Activated T-cell treated with anti-CD3 and anti-CD28 coated beads for 24 hours (primary cell): Measurements from ENCODE around the gene DIP2C.
"Not testable (repeated sequence)": the region's sequence is repeated elsewhere in the genome, so short reads cannot be mapped to it uniquely, and the experiment has no call there.

Experiments
- DNase-seq: peaks from one replicate; pipeline ENCODE4 v3.0.0-alpha.2; 2020; ENCODE audit warnings: low read depth

The DIP2C gene

DNA sequence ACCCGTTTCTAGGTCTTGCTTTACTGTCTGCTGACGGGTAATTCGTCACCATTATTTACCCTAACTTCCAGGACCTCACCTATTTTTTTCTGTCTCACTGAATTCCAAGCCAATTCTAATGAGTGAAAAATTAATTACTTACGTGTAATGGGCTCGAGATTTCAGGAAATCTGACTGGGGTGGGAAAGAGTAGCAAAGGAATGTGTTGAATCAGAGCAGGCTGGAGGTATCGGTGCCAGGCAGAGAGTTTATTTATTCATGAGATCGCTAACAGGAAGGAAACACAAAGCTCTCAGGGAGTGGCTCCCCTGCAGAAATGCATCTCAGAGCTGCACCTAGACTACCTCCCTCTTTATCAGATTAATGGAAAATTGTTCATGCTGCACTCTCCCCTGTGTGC lies 4.0 kb upstream of the DIP2C start:
- no peak for DNase-seq

DNA sequence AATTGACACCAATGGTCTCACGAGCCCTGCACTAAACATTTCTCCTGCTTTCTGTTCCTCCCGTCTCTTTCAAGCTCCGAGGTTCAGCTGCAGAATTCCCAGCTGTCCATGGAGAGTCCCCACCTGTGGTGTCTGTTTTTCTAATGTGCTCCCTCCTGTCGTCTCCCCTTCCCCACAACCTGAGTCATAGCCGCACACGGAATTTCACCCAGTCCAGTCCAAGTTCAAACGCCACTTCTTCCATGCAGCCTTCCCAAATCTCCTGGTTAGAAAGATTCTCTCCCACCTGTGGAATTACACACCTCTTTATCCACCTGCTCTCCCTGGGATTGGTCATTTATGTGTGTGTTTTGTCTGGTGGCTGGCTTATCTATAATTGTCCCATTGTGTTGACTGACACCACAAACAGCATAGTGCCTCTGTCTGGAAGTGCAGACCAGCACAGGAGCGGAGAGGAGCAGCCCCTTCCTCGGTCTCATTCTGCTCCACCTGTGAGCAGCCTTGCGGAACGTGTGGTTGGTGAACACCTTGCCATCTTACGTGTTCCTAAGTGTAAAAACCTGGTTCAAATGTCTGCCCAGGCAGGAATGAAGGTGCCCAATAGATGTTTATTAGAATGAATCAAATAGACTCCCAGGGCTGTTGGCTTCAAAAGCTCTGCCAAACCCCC lies 3.3 kb upstream of the DIP2C start:
- no peak for DNase-seq

DNA sequence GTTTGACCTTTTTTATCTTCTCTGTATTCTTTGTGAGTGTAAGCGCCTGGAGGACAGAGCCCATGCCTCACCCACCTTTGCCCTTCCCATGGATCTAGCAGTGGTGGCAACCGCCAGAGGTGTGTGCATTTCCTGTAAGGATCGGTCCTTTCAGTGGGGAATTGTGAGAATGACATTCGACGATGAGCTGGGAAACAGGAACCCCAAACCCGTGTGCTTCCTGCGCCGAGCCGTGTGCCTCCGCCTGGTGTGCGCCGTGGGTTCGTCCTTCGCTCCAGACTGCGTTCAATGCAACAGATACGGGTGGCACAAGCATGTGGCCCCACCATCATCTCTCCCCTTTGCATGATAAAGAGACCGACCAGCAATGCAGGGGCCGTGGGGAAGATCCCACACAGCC lies 1.7 kb upstream of the DIP2C start:
- no peak for DNase-seq

DNA sequence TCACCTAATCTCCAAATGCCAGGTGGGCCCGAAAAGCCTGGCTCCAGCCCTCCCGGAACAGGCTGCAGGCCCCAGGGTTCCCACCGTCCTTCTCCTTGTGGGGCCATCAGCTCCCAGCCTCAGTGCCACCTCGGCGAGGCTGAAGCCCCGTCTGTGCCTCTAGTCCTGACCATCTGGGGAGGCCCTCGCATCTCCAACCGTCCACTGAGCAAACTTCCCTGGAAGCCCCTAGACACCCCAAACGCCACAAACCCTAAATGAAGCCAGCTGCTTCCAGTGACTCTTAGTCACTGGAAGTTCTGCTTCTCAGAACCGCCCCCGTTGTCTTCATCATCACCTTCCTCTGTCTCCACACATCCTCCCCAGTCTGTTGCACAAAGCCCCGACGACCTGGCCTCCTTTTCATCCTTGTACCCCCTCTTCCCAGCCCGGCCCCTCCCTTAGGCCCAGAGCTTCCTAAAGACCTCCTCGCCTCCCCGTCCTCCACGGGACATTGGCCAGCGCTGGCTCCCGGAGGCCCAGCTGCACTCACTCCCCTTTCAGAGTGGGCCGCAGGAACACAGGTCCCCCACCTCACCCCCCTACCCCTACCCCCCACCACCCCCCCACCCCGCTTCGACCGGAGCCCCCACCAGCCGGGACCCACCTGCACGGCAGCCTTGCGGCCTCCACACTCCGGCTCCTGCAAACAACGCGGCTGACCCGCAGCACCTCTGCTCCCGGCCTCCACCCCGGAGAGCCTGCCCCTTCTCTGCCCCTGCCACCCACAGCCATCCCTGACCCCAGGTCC lies 1.1 kb upstream of the DIP2C start:
- no peak for DNase-seq

DNA sequence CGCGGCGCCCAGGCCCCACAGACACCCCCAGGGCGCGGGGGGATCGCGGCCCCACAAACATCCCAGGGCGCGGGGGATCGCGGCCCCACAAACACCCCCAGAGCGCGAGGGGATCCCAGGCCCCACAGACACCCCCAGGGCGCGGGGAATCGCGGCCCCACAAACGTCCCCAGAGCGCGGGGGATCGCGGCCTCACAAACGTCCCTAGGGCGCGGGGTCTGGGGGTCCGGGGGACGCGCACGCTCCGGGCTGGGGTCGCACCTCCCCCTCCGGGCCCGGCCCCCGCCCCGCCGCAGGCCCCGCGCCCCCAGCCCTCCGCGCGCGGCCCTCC lies 382 bp downstream of the DIP2C start:
- DNase-seq, result no peak

DNA sequence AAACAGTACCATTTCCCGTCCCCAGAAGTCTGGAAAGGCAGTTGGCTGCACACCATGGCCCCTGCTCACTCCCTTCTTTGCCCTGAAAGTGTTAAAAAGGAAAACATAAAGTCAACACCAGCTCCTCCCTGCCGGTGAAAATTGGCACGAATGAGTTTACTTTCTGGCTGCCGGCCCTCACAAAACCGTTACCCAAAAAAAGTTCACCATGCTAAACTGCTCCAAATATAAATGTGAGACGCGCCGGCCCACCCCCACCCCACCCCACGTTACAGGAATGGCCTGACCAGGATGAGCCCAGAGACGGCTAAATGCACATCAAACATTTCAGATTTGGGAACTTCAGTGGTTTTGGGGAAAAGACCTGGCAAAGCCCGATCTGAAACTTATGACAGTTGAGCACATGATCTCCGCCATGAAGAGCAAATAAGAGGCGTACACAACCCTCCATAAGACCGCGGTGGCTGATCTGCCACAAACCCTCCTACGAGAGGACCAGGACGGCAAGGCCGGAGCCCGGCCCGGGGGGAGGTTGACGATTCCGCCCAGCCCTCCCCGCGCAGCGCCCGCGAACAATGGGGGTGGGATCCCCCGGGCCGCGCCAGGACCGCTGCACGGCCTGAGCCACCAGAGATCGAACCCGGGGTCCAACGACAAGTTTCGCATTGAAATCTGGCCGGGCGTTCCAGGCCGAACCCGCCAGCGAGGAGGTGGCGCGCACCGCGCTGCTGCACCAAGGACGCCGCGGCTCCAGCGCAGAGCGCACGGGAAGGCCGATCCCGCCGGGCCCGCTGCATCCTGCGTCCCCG lies 952 bp downstream of the DIP2C start:
- DNase-seq, result no peak

DNA sequence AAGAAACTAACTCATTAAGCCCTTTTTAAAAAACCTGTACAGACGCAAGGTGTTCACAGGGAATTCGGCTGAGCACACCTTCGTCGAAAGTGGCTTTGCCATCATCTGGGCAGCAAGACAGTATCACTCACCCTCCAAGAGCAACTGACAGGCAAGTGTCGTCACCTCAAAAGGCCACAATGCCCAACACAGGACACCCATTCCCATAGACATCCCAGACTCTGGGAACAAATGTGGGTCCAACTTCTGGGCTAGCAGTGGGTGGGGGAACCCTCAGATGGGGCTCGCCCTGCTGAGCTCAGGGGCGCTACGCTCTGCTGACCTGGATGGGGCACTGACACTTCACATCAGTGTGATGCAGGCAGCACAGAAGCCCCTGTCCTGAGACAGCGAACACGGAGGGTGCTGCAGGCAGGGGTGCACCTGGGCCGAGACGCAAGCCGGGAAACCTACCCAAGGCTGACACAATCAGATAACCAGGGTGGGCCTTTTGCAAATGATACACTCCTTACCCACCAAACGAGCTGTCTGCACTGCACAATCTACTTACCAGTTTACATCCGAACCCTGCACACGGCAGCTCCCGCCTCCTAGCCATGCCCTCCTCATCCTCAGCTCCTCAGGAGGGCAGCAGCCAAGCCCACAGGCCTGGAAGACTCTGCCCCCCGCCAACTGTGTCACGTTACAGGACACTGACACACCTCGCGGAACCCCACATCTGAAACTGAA lies 1.7 kb downstream of the DIP2C start:
- DNase-seq, result no peak

DNA sequence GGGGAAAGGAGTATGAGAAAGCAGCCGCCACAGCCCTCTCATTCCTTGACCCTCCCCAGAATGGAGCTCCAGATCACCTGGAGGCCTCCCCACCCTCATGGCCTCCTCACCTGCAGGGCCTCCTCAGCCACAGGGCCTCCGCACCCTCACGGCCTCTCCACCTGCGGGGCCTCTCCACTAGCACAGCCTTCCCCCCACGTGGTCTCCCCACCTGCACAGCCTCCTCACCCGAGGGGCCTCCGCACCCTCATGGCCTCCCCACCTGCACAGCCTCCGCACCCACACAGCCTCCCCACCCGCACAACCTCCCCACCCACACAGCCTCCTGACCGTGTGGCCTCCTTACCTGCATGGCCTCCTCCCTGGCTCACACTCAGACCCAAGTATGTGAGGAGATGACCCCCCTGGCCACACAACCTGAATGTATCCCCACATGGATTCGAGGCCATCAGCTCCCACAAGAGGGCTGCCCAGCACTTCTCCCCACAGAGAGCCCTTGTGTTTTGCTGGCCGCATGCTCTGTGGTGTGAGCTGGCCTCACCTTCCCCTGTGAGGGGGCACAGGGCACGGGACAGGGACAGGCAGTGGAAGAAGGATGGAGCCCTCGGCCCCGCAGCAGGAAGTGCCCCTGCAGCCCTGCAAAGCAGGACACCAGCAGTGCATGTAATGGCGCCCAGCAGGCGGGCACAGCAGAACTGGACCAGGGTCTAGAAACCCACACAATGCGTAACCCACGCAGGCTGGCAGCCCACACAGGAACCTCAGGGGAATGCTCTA lies 3.1 kb downstream of the DIP2C start:
- DNase-seq, result no peak

DNA sequence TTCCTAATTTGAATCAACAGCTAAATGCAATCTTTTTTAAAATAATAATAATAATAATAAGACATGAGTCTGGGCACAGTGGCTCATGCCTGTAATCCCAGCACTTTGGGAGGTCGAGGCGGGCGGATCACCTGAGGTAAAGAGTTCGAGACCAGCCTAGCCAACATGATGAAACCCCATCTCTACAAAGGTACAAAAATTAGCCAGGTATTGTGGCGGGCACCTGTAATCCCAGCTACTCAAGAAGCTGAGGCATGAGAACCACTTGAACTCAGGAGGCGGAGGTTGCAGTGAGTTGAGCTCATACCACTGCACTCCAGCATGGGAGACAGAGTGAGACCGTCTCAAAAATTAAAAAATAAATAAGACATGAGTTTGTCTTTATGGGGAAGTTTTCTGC lies 3.9 kb downstream of the DIP2C start:
- no peak for DNase-seq

DNA sequence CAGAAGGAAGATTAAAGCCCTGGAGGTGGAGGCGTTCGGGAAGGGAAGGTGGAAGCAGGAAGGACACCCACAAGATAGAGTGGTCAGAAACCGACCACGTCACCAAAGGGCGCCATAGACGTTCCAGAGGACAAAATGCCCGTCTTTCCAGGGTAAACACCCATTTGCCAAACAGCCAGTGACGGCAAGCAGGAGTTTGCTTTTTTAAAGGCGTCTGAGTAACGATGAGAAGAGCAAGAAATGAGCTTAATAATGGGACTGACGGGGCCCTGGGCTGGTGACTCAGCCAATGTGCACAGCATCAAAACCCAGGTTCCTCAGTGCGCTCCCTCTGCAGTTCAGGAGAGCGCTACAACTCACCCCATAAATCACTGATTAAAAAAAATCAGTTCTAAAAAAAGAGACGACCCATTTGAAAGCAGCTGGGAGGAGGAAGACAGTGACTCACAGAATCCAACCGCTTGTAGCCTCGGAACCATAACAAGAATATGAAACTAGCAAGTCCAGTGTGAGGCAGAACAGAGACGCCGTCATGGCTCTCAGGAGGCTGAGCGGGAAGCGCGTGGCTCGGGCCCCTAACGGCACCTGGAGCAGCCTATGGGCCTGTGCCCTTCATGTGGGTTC lies 5.9 kb downstream of the DIP2C start:
- DNase-seq, result no peak

DNA sequence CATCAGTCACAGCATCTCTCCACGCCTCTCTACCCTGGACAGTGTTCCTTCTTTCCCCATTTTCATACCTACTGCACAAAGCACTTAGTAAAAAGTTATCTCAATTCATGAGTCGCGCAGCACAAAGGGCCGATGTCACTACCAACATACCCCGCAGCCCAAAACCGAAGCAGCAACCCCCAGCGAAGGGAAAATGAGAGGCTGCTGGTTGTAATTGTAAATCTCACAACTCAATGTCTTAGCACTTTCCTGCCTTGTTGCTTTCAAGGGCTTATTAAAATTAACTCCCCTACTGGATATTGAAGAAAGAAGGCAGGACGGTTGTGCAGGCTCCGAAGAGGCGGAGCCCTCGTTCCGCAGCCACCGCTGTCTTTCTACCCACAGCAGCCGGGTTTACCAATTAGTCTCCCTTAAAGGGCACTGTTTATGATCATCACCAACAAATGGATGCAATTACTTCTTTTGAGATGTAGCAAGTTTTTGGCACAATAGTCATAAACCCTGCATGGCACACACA lies 6.5 kb downstream of the DIP2C start:
- no peak for DNase-seq

DNA sequence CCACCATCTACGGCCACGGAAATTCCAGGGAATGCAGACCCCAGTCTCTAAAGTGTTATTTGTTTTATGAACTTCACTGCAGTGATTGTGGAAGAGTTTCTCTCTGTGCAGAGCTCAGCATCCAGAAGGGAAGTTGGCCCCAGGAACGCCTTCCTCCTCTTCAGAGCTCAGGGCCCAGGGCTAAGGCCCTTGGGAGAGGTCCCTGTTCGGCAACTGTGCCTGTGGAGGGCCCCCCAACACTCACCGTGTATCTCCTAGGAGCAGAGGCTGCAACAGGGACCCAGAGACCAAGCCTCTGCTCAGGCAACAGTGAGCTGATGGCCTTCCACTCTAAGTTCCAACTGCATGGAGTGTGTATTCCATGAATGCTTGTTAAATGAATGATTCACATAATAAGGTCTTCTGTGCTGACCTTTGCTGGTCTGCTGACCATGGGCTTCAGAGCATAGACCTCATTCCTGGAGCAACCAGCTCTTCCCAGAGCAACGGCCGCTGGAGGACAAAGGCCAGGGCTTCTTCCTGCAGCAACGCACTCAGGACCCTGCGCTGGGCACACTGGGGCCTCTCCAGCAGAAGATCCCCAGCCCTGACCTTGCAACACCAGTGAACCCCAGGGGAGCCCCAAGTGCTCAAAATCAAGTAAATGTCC lies 7.7 kb downstream of the DIP2C start:
- no peak for DNase-seq

DNA sequence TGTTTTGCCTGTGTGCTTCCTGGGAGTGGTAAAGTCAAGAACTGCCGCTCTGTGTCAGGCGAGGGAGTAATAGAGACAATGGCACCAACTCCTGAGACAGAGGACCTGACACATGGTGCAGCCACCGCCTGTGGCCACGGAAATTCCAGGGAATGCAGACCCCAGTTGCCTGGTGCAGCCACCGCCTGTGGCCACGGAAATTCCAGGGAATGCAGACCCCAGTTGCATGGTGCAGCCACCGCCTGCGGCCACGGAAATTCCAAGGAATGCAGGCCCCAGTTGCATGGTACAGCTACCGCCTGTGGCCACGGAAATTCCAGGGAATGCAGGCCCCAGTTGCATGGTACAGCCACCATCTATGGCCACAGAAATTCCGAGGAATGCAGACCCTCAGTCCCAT lies 8.7 kb downstream of the DIP2C start:
- DNase-seq, result no peak

DNA sequence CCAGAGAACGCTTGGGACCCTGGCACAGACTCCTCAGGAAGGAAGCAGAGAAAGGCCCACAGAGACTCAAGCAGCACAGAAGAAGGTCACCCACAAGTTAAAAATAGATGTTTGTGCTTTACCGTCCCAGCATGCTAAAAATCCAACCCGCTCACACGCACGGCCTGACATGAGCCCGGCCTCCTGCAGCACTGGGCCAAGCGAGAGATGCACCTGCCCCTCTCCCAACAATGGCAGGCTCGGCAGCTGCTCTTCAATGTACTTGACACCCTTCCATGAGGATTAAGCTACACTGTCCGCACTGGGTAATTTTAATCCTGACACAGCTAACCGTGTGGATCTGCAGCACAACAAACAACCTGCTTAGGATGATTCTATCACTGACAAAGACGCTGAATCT lies 9.3 kb downstream of the DIP2C start:
- DNase-seq, result no peak

DNA sequence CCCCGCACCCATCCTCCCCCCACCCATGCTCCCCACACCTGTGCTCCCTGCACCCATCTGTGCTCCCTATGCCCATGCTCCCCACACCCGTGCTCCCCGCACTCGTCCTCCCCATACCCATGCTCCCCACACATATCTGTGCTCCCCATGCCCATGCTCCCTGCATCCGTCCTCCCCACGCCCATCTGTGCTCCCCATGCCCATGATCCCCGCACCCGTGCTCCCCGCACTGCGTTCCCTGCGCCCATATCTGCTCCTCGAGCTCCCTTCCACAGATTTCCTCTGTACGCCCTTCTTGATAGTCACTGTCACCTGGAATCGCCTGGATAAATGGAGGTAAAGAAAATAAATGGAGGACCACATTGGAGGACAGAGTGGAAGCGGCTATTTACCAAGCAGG lies 9.9 kb downstream of the DIP2C start:
- no peak for DNase-seq

DNA sequence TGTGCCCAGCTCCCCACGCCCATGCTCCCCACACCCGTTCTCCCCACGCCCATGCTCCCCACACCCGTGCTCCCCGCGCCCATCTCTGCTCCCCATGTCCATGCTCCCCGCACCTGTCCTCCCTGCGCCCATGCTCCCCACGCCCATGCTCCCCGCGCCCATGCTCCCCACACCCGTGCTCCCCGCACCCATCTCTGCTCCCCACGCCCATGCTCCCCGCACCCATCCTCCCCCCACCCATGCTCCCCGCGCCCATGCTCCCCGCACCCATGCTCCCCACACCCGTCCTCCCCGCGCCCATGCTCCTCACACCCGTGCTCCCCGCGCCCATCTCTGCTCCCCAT lies 10.8 kb downstream of the DIP2C start:
- not testable (repeated sequence) for DNase-seq

DNA sequence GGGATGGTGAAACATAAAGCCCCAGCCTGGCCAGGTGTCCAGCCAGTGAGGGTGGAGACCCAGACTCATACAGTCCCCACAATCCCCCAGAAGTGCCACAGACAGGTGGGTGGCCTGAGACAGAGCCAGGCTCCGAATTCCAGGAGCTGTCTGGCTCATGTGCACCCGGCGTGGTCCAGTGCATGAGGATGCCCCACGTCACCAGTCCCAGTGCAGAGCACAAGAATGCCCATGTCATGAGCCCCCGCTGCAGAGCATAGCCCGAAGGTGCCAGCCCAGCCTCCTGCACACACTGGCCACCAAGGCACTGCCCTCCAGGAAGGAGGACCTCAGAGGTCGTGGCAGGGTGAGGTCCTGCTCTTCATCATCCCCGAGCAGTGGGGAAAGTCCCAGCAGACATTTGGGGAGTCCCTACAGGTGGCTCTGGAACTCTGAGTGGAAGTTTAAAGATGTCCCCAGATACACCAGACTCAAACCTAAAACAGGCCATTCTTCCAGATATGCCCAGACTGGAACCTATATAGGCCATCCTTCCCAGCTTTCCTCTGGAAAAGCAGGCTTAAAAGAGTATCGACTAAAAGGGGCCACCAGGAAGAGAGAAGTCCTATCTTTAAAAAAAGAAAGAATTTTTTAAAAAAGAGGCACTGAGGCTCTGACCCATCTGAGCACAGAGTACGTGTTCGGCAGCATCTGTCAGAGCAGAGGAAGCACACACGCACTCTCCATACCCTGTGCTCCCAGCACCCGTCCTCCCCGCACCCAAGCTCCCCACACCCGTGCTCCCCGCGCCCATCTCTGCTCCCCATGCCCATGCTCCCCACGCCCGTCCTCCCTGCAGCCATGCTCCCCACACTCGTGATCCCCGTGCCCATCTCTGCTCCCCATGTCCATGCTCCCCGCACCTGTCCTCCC lies 11.5 kb downstream of the DIP2C start:
- no peak for DNase-seq

DNA sequence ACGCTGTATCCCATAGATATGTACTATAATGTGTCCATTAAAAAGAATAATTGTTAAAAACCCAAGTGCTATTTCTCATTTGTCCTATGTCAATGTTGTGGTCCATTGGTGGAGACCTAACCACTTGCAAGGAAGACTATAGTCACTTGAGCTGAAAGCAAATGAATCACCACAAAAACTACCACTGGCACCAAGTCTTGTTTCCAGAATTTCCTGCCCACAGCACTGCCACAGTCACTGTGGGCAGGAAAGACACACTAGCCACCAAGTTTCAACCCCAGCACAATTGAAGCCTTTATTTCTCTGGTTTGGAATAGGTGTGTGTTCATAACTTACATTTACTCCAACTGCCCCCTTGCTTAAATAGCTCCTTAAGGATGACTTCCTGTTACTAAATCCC lies 12.4 kb downstream of the DIP2C start:
- DNase-seq, result no peak

DNA sequence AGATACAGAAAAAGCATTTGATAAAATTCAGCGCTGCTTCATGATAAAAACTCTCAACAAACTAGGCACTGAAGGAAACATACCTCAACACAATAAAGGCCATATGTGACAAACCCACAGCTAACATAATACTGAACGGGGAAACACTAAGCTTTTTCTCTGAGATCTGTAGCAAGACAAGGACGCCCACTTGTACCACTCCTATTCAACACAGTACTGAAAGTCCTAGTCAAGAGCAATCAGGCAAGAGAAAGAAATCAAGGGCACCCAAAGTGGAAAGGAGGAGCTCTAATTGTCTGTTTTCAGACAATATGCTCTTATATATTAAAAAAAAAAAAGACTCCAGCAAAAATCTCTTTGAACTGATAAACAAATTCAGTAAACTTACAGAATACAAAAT lies 13.3 kb downstream of the DIP2C start:
- DNase-seq, result no peak

DNA sequence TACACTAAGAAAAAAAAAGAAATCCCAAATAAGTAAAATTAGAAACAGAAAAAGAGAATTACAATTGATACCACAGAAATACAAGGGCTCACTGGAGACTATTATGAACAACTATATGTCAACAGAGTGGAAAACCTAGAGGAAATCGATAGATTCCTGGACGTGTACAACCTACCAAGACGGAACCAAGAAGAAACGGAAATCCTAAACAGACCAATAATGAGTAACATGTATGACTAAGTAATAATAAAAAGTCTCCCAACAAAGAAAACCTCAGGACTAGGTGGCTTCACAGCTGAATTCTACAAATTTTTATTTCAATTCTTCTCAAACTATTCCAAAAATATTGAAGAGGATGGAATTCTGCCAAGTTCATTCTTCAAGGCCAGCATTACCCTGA lies 13.9 kb downstream of the DIP2C start:
- no peak for DNase-seq
